HG03558 (cell line): ENCODE measurements around the gene FASN.

Experiments
- ATAC-seq: cut with Tn5 transposase; IDR thresholded peaks from one replicate; pipeline ENCODE4 v1.9.1; 2021; ENCODE audit warnings: moderate number of reproducible peaks; ENCODE audit not compliant: unreplicated experiment; ENCODE audit errors: extremely low read depth

The FASN gene

DNA sequence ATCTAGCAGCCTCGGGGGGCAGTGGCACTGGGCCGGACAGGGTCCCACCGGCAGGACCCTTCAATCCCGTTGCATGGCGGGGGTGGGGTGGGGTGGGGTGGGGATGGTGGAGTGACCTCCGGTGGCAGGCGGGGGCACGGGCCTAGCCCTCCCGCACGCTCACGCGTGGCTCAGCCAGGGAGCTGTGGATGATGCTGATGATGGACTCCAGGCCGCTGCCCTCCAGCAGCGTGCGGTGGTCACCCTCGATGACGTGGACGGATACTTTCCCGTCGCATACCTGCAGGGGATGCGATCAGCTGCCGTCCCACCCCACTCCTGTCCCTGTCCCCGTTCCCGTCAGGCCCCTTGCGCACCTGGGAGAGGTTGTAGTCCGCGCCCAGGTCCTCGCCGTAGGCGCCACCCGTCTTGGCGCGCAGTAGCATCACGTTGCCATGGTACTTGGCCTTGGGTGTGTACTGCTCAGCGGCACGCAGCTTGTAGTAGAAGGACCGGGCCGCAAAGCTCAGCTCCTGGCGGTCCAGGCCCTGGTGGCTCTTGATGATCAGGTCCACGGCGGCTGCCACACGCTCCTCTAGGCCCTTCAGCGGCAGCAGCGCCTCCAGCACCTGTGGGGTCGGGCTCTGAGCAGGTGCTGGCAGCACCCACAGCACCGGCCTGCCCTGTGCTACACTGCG lies 18.9 kb downstream of the FASN start:
- ATAC-seq, result no peak

DNA sequence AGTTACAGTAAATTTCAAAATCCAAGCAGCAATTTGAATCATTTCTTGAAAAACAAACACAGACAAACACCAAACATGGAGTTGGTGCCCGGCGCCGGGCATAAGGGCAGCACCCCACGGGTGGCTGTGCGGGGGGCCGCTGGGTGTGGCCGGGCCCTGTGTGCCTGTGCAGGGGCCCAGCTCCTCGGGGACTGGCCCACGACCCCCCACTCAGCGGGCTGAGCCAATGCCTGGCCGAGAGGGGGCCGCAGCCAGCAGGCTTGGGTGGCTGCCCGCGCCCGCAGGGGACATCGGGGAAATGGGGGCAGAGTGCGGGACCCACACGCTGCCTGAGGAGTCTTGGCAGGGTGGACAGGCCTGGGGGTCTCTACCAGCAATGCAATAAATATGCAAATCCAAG lies 19.6 kb downstream of the FASN start:
- no peak for ATAC-seq

DNA sequence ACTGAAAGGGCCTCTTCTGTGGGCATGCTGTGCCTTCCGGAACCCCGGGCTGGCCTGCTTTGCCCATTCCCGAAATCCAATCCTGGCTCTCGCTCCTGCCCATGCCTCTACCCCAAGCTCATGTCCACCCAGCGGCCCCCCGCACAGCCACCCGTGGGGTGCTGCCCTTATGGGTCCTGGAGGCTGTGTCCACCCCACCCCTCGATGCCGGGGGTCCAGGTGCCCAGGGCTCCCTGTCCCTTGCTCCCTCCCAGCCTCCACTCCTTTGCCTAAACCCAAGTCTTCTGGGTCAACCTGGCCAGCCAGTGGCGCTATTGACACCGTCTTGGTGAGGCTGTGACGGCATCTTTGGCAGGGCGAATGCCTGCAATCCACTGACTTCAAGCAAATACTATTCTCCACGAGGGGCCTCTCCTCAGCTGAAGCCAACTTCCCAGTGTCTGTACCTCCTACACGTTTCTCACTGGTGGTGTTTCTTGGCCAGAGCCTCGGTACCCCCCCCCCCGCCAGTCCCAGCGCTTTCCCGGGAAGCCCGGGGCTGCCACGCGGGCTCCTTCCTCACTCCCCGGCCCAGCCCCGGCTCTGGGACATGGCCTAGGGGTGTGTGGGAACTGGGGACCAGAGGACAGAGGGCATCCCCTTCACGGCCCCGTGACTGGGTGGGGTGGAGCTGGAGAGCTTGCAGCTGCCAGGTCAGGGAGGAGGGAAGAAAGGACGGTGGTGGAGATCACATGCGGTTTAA lies 20.2 kb downstream of the FASN start:
- no peak for ATAC-seq

DNA sequence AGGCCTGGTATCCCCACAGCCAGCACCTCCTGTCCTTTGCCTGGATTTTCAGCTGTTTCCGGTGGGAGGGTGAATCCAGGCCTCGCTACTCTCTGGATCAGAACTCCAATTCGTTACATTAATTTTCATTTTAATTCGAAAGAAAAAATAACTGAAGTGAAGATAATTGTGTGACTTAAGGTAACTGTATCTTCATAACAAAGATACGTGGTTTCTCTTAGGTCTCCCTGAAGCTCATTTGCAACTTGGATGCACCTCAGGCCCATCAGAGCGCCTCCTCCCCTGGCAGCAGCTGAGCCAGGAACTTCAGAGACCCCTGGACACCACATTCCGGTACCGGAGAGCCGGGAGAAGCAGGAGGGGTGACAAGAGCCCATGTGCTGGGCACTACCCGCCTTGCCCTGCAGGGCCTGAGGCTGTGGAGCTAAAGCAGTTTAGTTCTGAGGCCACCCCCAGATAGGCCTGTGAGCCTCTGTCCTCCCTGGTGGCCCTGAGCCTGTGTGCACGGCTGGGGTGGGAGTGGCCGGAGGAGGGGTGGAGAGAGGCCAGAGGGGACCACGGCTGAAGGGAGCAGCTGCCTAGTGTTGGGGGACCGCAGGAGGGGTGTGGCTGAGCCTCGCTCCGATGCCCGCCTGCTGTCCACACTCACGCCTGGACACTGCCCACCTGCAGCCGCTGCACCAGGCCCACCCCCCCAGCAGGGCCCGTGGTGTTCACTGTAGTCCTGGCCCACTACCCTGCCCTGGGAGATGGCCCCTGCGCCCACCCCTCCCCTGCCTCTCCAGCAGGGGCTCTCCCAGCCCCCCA lies 21.0 kb downstream of the FASN start:
- no peak for ATAC-seq

DNA sequence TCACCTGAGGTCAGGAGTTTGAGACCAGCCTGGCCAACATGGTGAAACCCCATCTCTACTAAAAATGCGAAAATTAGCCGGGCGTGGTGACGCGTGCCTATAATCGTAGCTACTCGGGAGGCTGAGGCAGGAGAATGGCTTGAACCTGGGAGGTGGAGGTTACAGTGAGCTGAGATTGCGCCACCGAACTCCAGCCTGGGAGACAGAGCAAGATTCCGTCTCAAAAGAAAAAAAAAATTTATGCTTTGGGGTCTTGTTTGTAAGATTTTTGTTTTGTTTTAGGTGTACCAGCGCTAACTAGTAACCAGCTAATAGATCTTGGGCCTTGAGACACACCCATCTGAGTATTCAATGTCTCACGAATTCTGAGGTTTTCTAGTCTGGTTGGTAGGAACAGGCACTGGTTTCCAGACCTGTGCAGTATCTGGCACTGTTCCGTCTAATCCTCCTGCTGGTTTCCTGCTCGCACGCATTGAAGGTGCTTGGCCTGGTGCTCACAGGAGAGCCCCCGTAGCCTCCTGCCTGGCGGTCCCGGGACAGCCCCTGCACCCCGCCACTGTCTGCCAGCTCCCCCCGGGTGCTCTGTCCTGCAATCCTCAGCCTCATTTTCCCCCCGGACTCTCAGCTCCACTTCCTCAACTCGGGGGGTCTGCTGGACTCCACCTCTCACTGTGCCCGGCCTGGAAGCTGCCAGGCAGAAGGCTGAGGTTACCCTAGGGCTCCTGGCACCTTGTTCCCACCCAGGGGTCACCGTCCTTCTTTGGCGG lies 21.8 kb downstream of the FASN start:
- ATAC-seq, result no peak

DNA sequence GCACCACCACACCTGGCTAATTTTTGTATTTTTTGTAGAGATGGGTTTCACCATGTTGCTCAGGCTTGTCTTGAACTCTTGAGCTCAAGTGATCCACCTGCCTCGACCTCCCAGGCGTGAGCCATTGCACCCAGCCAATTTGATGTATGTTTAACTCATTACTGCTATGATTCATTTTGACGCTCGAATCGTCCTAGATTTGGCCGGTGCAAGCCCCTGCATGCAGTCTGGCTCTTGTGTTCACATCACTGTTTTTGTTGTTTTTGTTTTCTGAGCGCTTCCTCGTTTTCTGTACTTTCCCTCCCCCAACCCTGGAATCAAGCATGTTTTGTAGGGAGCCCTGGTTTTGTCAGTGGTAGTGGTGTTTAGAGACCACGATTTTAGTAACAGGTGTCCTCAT lies 24.6 kb downstream of the FASN start:
- ATAC-seq, result no peak

DNA sequence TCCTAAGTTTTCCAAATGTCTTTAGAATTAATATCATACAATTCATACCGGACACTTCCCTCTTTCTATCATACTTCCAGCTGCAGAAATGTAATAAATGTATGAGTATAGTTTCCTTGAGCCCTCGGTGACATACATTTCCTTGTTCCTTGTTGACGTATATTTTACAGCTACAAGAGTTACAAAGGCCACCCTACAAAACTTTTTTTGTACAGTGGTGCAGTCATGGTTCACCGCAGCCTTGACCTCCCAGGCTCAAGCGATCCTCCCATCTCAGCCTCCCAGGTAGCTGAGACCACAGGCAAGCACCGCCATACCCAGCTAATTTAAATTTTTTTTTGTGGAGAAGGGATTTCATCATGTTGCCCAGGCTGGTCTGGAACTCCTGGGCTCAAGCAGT lies 25.2 kb downstream of the FASN start:
- no peak for ATAC-seq

DNA sequence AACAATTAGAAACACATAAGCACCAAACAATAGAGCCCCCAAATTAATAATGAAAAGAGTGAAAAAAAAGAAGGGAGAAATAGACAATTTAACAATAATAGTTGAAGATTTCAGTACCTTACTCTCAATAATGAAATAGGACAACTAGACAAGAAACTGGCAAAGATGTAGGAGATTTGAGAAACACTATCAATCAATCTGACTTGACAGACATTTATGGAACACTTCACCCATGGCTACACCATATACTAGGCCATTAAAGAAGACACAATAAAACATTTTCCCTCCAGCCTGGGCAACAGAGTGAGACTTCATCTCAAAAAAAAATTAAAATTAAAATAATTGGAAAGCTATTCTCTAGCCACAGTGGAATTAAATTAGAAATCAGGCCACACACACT lies 27.4 kb downstream of the FASN start:
- ATAC-seq, result no peak

DNA sequence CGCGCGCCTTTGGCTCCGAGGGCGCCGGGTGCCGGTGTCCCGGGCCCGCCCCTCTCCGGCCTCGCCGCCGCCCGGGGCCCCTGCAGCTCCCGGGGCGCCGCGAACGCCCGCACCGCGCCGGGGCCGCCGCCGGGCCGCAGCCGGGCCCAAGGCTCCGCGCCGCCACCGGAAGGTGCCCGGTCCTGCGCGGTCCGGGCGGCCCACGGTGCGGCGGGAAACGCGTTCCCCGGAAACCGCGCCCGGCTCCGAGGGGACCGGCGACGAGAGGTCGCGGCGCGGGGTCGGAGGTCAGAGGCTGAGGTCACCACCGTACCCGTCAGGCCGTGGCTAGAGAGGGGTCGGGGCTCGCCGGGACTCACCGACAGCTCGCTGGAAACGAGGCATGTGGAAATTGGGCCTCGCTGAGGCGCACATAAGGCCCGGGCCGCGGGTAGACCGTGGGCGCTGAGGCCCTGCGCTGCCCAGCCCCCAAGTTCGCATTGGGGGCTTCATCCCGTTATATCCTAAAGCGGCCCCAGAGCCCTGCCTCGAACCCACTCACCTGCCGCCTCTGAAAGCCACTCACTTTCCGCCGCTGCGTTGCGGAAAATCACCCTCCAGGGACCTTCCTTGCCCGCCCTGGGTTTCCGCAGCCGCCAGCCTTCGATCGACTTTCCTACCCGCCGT lies 32.3 kb downstream of the FASN start, which contains the start of gene DUS1L:
TSS of gene DUS1L (minus strand) at position 167 of the 666 bp plus-strand sequence. CDS start 745 bp downstream, outside the sequence.
- no peak for ATAC-seq

DNA sequence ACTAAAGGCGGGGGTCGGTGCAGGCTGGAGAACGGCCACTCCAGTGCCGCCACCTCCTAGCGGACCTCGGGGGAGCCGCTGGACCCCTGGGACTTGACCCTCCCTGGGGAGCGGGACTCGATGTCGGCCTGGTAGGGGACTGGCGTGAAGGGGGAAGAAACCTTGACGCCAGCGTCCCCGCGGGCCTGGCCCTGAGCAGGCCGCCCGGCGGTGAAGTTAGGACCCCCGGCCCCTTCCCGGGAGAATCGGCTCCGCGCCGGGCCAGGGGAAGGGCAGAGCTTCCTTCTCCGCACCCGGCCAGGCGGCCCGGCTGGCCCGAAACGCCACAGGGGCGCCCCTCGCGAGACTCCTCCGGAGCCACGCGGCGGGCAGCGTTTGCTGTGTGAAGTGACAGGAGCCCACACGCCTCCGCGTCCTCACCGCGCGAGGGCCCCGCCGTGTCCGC lies 32.8 kb downstream of the FASN start:
- ATAC-seq, result no peak

DNA sequence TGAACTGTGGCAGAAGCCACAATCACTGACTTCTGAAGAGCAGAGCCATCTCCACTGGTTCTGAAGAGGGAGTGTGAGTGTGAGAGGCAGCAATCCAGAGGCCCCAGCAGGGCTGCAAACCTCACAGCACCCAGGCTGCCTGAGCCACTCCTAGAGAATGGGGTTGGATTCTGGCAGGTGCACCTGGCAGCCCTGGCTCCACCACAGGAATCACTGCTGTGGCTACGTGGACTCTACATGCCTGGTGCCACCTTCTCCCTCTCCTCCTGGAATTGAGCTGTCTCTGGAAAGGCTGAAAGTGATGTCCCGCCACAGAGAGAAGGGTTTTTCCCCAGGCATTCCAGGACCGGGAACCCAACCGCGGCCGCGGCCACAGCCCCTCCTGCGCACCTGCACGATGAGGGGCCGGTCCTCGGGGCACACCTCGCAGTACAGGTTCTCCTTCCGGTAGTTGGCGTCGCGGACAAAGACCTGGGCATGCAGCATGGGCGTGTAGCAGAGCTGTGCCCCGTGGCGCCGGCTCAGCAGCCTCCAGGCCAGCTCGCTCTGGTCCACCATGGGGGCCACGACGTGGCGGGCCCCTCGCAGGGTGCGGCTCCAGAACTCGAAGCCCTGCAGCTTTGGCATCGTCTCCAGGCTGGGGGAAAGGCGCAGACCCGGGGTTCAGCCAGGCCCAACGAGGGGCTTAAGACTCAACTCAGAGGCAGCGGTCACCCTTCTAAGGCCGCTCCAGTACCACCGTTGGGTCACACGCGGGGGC lies 33.4 kb downstream of the FASN start:
- ATAC-seq, result no peak

DNA sequence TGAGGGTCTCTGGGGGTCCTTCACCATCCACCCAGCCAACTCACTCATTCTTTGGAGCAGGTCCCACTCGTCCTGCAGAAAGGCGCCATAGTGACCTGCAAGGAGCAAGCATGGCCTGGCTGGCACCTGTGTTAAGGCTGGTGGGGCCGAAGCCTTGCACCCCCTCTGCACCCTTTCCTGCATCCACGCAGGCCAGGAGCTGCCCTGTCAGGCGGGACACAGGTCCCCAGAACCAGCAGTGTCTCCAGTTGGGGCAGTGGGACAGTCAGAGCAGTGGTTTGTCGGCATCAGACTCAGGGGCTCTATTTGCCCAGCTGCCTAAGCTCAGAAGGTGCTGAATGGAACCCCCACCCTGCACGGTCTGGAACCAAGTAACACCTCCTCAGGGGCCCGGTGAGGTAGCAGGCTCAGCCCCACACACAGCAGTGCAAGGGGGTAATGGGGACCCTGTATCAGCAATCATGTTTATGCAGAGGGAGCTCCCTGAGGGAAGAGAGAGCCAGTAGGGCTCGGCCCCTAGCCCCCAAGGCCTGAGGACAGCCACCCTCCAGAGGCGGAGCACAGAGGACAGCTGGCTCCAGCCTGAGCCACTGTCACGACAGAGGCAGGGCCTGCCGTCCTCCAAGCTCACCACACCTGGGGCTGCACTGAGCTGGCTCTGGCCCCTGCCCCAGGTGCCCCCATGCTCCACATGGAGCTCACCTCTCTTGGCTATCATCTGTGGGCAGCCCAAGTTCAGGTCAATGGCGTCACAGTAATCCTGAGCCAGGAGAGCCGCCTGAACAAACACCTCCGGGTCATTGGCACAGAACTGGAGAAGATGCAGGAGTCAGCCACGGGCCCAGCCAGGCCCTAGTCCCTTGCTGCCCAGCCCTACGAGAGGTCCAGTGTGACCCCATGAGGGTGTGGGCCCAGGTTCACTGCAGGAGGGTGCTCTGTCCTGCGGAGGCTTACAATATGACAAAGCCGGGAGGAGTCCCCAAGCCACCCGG lies 34.3 kb downstream of the FASN start:
- ATAC-seq, result no peak

DNA sequence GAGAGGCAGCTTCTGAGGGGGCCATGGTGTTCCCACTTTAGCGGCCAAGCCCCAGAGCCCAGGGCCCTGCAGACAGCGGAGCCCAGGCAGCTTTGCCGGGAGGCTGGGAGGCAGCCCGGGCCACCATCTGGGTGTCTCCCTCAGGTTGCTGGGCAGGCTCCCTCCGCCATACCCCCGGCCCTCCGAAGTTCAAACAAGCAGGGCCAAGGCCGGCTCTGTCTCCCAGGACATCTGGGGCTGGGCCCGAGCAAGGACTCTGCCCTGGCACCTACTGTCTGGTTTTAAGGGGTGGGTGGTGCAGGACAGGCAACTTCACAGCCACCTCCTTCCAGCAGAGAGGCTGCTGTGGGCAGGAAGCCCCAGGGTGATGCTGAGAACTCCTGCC lies 35.1 kb downstream of the FASN start:
- no peak for ATAC-seq

DNA sequence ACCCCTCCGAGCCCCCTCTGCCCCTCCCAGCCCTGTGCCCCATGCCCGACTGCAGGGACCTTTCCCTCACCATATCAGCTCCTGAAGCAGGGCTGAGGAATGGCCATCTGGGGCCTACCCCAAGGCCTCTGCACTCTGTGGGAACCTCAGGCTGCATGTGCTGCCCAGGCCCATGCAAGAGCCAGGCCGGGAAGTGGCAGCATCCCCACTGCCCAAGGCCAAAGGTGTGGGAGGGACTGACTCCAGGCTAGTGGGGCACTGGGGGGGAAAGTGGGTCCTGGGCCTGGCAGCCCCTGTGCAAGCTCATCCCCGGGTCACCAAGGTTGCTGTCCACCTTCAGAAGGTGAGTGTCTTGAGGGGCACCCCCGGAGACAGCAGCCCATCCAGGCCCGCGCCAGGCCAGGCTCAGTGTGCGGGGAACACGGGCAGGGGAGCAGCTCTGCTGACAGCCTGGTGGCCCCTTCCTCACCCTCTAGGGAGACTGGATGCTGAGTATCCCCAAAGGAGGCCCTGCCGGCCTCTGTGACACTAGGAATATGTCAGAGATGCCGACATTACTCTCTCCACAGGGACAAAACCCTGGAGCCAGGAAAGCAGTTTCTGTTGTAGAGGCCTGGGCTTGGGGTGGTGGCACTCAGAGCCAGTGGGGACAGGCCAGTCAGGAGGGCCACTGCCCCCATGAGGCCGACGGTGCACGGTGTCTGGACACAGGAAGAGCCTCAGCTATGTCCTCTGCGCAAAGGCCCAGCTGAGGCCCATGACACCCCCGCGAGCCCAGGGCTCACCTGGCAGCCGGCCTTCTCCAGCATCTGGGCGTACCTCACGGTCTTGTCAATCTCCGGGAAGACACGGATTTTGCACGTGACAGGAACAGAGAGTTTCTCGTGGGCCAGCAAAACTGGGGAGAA lies 35.7 kb downstream of the FASN start:
- no peak for ATAC-seq

DNA sequence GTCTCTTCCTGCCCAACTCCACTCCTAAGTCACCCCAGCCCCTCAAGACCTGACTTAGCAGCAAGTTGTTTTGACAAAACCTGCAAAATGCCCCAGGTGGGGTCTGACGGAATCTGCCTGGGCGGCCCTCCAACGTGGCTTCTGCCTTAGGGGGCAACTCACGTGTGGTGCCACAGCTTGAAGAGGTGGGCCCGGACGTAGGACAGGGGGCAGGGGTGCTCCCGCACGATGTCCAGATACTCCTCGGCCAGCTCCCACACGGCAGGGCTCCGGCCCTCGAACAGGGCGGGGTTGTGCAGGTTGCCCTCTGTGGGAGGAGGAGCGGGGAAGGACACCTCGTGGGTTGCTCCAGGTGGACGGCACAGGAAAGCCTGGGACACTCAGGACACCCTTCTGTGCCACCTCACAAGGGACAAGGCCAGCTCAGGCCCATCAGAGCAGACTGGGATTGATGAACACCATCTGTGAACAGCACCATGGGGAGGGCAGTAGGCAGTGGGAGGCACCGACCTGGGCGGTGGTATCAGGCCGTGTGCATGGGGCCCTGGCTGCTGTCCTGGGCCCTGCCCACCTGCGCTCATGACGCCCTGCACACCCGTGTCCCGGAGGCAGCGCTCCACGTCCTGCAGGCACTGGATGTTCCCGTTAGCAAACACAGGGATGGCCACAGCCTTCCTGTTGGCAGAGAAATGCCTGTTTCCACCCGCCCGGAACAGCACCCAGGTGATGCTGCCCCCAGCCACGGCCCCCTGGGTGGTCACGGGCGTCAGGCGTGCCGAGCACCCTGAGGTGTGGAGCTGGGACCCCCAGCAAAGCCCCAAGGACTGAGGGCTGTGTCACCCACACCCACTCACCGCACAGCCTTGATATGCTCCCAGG lies 36.8 kb downstream of the FASN start:
- ATAC-seq, result no peak

DNA sequence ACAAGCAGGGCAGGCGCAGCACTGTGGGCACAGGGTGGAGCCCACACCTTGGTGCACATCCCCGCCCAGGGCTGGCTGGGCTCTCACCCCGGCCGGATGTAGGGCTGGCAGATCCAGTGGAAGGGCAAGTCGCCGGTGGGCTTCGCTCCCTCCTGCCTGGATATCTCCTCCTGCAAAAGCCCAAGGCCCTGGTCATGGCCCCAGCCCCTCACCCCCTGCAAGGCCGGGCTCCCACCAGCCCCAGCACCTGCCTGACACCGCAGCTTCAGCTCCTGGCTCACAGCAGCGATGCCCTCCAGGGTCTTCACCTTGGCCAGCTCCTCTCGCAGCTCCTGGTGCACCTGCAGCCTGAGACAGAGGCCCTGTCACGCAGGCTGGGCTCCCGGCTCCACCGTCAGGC lies 37.4 kb downstream of the FASN start:
- no peak for ATAC-seq
